Measurements from ENCODE around the gene FRMPD4. TPM values are rescaled to one million over a fixed set of nuclear protein-coding genes. Genes with fewer than 3 reads are reported as not detected.

The FRMPD4 gene
- total RNA-seq, 1 experiment from 2014 or later, result not detected

- no peak overlapping the region for H3K4me3 Mint-ChIP-seq (ENCODE audit: unreplicated experiment)
Observed at GRCh38 chrX:12771445-12772069, 633.3 kb downstream of the FRMPD4 start.

More at GRCh38 chrX:12771445-12772069, 633.3 kb downstream of the FRMPD4 start:
- no peak overlapping the region for H3K4me3 ChIP-seq (ENCODE audit: low read depth, low read length)
- H3K27ac Mint-ChIP-seq (ENCODE audit: unreplicated experiment), result no peak overlapping the region
- intact Hi-C loops (cut with micrococcal nuclease; ENCODE audit: unreplicated experiment), result loop anchor here (1.0 kb wide), 1 partner anchor 69 kb away; no protein-coding TSS in a partner anchor
- DNase-seq, result peak; percentile 39 to 62
- H3K36me3 Mint-ChIP-seq (ENCODE audit: insufficient read depth, unreplicated experiment), result no peaks in the 10 kb centered on the region
- H3K27me3 ChIP-seq (replicated peaks; ENCODE audit: control insufficient read depth, insufficient read depth, low read length), result no peaks in the 10 kb centered on the region
- H3K4me1 ChIP-seq, result no peaks in the 10 kb centered on the region
- H3K27me3 Mint-ChIP-seq (ENCODE audit: insufficient read depth, unreplicated experiment), result peaks cover 4% of the 10 kb centered on the region
- no TSS peak for BruUV-seq (replicated peaks)
- H3K9me3 ChIP-seq, result no peaks in the 10 kb centered on the region
- CTCF ChIA-PET, result interaction anchor here (0.6 to 1.0 kb wide), 7 partner anchors 8 to 1988 kb away, joined by 3 to 6 read pairs (median 3); partner anchors contain the start of gene PRPS2
- peak; percentile 80 to 91 for TF ChIP-seq CTCF (IDR thresholded peaks at IDR 0.05; ENCODE audit: insufficient read depth in 1 of 2, low read depth in 1 of 2, low read length in 1 of 2, severe bottlenecking in 1 of 2, unreplicated experiment in 1 of 2)
- no peaks in the 10 kb centered on the region for H3K9me3 Mint-ChIP-seq (ENCODE audit: unreplicated experiment)
- POLR2A ChIA-PET, result no interaction called here
- H3K4me1 Mint-ChIP-seq (ENCODE audit: low read depth, unreplicated experiment), result no peaks in the 10 kb centered on the region
- H3K36me3 ChIP-seq (ENCODE audit: control insufficient read depth, insufficient read depth, low read length), result no peaks in the 10 kb centered on the region
